GM12875 (cell line): ENCODE data around the gene MMP11.

Experiments
- H3K4me3 ChIP-seq: one replicate; pipeline ENCODE4 v1.5.1; 2011; ENCODE audit warnings: low read depth, low read length, control low read depth
- TF ChIP-seq, protein P1 (sequence below): IDR thresholded peaks from 2 replicates; pipeline ENCODE4 v1.5.1; 2011; ENCODE audit warnings: low read depth, mild to moderate bottlenecking, control low read depth, inconsistent platforms, low read length, moderate library complexity, borderline replicate concordance; ENCODE audit not compliant: insufficient read depth

Gene MMP11

GRCh38 chr22:23786752-23787599 lies 14.3 kb downstream of the MMP11 start, which contains the start of gene SMARCB1:
Gene SMARCB1 (plus strand): TSS chr22:23786966. CDS start chr22:23787170, 204 bp downstream.
- peak within 1 kb of the TSS; percentile 78 for H3K4me3 ChIP-seq
- TF ChIP-seq, protein P1, sequence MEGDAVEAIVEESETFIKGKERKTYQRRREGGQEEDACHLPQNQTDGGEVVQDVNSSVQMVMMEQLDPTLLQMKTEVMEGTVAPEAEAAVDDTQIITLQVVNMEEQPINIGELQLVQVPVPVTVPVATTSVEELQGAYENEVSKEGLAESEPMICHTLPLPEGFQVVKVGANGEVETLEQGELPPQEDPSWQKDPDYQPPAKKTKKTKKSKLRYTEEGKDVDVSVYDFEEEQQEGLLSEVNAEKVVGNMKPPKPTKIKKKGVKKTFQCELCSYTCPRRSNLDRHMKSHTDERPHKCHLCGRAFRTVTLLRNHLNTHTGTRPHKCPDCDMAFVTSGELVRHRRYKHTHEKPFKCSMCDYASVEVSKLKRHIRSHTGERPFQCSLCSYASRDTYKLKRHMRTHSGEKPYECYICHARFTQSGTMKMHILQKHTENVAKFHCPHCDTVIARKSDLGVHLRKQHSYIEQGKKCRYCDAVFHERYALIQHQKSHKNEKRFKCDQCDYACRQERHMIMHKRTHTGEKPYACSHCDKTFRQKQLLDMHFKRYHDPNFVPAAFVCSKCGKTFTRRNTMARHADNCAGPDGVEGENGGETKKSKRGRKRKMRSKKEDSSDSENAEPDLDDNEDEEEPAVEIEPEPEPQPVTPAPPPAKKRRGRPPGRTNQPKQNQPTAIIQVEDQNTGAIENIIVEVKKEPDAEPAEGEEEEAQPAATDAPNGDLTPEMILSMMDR = no peak

DNA sequence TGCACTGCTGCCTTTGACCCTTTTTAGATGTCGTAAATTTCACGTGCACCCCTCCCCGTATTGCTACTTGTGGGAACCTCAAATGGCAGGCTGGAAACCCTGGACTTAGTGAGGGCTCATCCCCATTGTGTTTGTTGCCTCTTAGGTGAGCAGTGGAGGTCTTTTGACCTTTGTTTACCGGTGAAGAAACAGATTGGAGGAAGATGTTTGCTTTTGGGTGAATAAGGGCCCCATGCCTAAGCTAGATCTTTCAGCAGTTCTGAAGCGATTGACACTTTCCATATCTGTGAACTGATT lies 14.9 kb downstream of the MMP11 start:
- H3K4me3 ChIP-seq = peak overlapping the region; percentile 78
- TF ChIP-seq, protein P1 = no peak

DNA sequence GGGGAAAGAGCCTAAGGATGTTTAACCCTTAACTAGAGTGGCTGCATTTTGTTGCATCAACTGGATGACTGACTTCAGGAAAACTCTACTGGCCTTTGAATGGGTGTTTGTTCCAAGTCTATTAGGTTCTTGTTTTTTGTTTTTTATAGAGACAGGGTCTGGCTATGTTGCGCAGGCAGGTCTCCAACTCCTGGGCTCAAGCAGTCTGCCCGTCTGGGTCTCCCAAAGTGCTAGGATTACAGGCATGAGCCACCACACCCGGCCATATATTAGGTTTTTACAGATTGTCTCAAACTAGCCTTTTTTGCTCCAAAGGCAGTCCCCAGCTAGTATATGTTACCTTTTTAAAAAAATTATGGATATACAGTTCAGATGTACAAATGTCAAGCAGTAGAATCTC lies 15.3 kb downstream of the MMP11 start:
- TF ChIP-seq, protein P1 = no peak
- peak overlapping the region; percentile 78 for H3K4me3 ChIP-seq

GRCh38 chr22:23789121-23789520 lies 16.5 kb downstream of the MMP11 start:
- TF ChIP-seq, protein P1 = no peak

GRCh38 chr22:23789638-23790037 lies 17.0 kb downstream of the MMP11 start:
- H3K4me3 ChIP-seq = no peak overlapping the region
- TF ChIP-seq, protein P1 = no peak

More at GRCh38 chr22:23789121-23789520, 16.5 kb downstream of the MMP11 start:
- no peak overlapping the region for H3K4me3 ChIP-seq

DNA sequence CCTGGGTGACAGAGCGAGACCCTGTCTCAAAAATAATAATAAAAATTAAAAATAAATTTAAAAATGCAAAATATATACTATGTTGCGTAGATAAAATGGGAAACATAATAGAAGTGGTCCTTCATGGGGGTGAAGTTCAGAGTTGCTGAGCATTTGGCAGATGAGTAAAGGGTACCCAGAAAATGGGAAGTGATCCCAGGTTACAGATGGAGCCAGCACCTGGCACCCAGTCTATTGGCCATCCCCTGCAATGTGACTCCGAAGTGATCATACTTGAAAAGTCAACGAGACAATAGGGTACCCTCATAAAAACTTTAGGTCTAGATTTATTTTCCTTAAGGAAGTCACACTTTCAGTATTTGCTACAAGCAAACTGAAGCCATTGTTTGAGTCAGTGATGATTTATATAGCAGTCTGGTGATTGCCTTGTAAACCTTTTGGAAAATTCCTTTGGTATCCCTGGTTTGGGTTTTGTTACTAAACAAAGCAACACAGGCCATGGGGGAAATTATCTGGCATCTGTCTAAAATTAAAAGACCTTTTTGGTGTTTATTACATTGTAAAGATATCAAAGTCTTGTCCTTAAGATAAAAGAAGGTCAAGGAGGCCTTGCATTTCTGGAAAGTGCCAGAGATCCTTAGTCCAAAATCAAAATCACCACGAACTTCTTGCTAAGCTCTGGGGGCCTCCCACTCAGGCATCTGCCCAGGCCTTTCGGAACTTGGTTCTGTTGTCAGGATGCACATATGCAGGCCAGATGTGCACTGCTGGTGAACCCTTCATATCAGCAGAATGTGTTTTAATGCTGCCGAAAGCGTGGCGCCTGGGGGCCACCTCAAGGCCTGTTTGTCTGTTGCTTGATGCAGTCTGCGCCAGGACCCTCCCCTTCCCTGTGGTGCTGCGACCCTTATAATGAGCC lies 18.4 kb downstream of the MMP11 start:
- H3K4me3 ChIP-seq = no peak overlapping the region
- TF ChIP-seq, protein P1 = no peak
